ENCODE data around the gene PAK1.

PAK1 gene

GRCh38 chr11:77442394-77443053 is 31.4 kb downstream of the PAK1 start:
- Histone ChIP-seq H3K27ac (ENCODE audit: low read depth, low read length) (no peak overlapping the region), H3K4me1 (ENCODE audit: control insufficient read depth in 5 of 5, insufficient read depth in 5 of 5, low read length in 5 of 5) (no peaks in the 10 kb centered on the region)

GRCh38 chr11:77441426-77441825 is 32.5 kb downstream of the PAK1 start:
- no peak overlapping the region for H3K9ac ChIP-seq (ENCODE audit: low read length in 5 of 5)
- no peaks in the 10 kb centered on the region for H3K36me3 ChIP-seq (ENCODE audit: control insufficient read depth in 5 of 5, insufficient read depth in 5 of 5, low read length in 5 of 5)
- H3K9me3 ChIP-seq (ENCODE audit: control insufficient read depth in 5 of 5, low read length in 5 of 5), result no peaks in the 10 kb centered on the region
- H3K27ac ChIP-seq (ENCODE audit: low read depth, low read length), result no peak overlapping the region
- no peak overlapping the region for H3K4me3 ChIP-seq (ENCODE audit: low read depth in 1 of 5, low read length in 5 of 5)
- no peaks in the 10 kb centered on the region for H3K4me1 ChIP-seq (ENCODE audit: control insufficient read depth in 5 of 5, insufficient read depth in 5 of 5, low read length in 5 of 5)
- H3K27me3 ChIP-seq (ENCODE audit: control insufficient read depth in 5 of 5, insufficient read depth in 4 of 5, low read length in 5 of 5), result no peaks in the 10 kb centered on the region

More at GRCh38 chr11:77442394-77443053, 31.4 kb downstream of the PAK1 start:
- no peaks in the 10 kb centered on the region for H3K36me3 ChIP-seq (ENCODE audit: control insufficient read depth in 5 of 5, insufficient read depth in 5 of 5, low read length in 5 of 5)
- H3K27me3 ChIP-seq (ENCODE audit: control insufficient read depth in 5 of 5, insufficient read depth in 4 of 5, low read length in 5 of 5), result no peaks in the 10 kb centered on the region
- no peak overlapping the region for H3K4me3 ChIP-seq (ENCODE audit: low read depth in 1 of 5, low read length in 5 of 5)
- no peaks in the 10 kb centered on the region for H3K9me3 ChIP-seq (ENCODE audit: control insufficient read depth in 5 of 5, low read length in 5 of 5)
- H3K9ac ChIP-seq (ENCODE audit: low read length in 5 of 5), result no peak overlapping the region

GRCh38 chr11:77440678-77441077 is 33.2 kb downstream of the PAK1 start:
- H3K36me3 ChIP-seq (ENCODE audit: control insufficient read depth in 5 of 5, insufficient read depth in 5 of 5, low read length in 5 of 5), result no peaks in the 10 kb centered on the region
- H3K27me3 ChIP-seq (ENCODE audit: control insufficient read depth in 5 of 5, insufficient read depth in 4 of 5, low read length in 5 of 5), result no peaks in the 10 kb centered on the region
- H3K27ac ChIP-seq (ENCODE audit: low read depth, low read length), result no peak overlapping the region
- no peak overlapping the region for H3K9ac ChIP-seq (ENCODE audit: low read length in 5 of 5)
- no peak overlapping the region for H3K4me3 ChIP-seq (ENCODE audit: low read depth in 1 of 5, low read length in 5 of 5)
- H3K4me1 ChIP-seq (ENCODE audit: control insufficient read depth in 5 of 5, insufficient read depth in 5 of 5, low read length in 5 of 5), result peaks cover 0 to 4% (median 0%) of the 10 kb centered on the region in 5 donors
- H3K9me3 ChIP-seq (ENCODE audit: control insufficient read depth in 5 of 5, low read length in 5 of 5), result no peaks in the 10 kb centered on the region

- no peaks in the 10 kb centered on the region for H3K36me3 ChIP-seq (ENCODE audit: control insufficient read depth in 5 of 5, insufficient read depth in 5 of 5, low read length in 5 of 5)
- no peaks in the 10 kb centered on the region for H3K9me3 ChIP-seq (ENCODE audit: control insufficient read depth in 5 of 5, low read length in 5 of 5)
- H3K4me3 ChIP-seq (ENCODE audit: low read depth in 1 of 5, low read length in 5 of 5), result no peak overlapping the region
- H3K9ac ChIP-seq (ENCODE audit: low read length in 5 of 5), result no peak overlapping the region
- peaks cover 0 to 4% (median 0%) of the 10 kb centered on the region in 5 donors for H3K4me1 ChIP-seq (ENCODE audit: control insufficient read depth in 5 of 5, insufficient read depth in 5 of 5, low read length in 5 of 5)
- H3K27me3 ChIP-seq (ENCODE audit: control insufficient read depth in 5 of 5, insufficient read depth in 4 of 5, low read length in 5 of 5), result no peaks in the 10 kb centered on the region
- no peak overlapping the region for H3K27ac ChIP-seq (ENCODE audit: low read depth, low read length)
Observed at GRCh38 chr11:77438487-77438886, 35.4 kb downstream of the PAK1 start.

- no peaks in the 10 kb centered on the region for H3K36me3 ChIP-seq (ENCODE audit: control insufficient read depth in 5 of 5, insufficient read depth in 5 of 5, low read length in 5 of 5)
- H3K4me3 ChIP-seq (ENCODE audit: low read depth in 1 of 5, low read length in 5 of 5), result no peak overlapping the region
- H3K27me3 ChIP-seq (ENCODE audit: control insufficient read depth in 5 of 5, insufficient read depth in 4 of 5, low read length in 5 of 5), result no peaks in the 10 kb centered on the region
- no peak overlapping the region for H3K27ac ChIP-seq (ENCODE audit: low read depth, low read length)
- no peaks in the 10 kb centered on the region for H3K9me3 ChIP-seq (ENCODE audit: control insufficient read depth in 5 of 5, low read length in 5 of 5)
- H3K4me1 ChIP-seq (ENCODE audit: control insufficient read depth in 5 of 5, insufficient read depth in 5 of 5, low read length in 5 of 5), result peaks cover 0 to 4% (median 0%) of the 10 kb centered on the region in 5 donors
- H3K9ac ChIP-seq (ENCODE audit: low read length in 5 of 5), result no peak overlapping the region
Observed at GRCh38 chr11:77436969-77437368, 36.9 kb downstream of the PAK1 start.

- H3K36me3 ChIP-seq (ENCODE audit: control insufficient read depth in 5 of 5, insufficient read depth in 5 of 5, low read length in 5 of 5), result no peaks in the 10 kb centered on the region
- H3K9me3 ChIP-seq (ENCODE audit: control insufficient read depth in 5 of 5, low read length in 5 of 5), result no peaks in the 10 kb centered on the region
- peaks cover 0 to 4% (median 0%) of the 10 kb centered on the region in 5 donors for H3K4me1 ChIP-seq (ENCODE audit: control insufficient read depth in 5 of 5, insufficient read depth in 5 of 5, low read length in 5 of 5)
- no peak overlapping the region for H3K9ac ChIP-seq (ENCODE audit: low read length in 5 of 5)
- H3K4me3 ChIP-seq (ENCODE audit: low read depth in 1 of 5, low read length in 5 of 5), result no peak overlapping the region
- H3K27me3 ChIP-seq (ENCODE audit: control insufficient read depth in 5 of 5, insufficient read depth in 4 of 5, low read length in 5 of 5), result no peaks in the 10 kb centered on the region
- no peak overlapping the region for H3K27ac ChIP-seq (ENCODE audit: low read depth, low read length)
Observed at GRCh38 chr11:77436506-77436905, 37.4 kb downstream of the PAK1 start.

- H3K36me3 ChIP-seq (ENCODE audit: control insufficient read depth in 5 of 5, insufficient read depth in 5 of 5, low read length in 5 of 5), result no peaks in the 10 kb centered on the region
- H3K9ac ChIP-seq (ENCODE audit: low read length in 5 of 5), result no peak overlapping the region
- no peaks in the 10 kb centered on the region for H3K9me3 ChIP-seq (ENCODE audit: control insufficient read depth in 5 of 5, low read length in 5 of 5)
- no peaks in the 10 kb centered on the region for H3K27me3 ChIP-seq (ENCODE audit: control insufficient read depth in 5 of 5, insufficient read depth in 4 of 5, low read length in 5 of 5)
- peaks cover 0 to 4% (median 0%) of the 10 kb centered on the region in 5 donors for H3K4me1 ChIP-seq (ENCODE audit: control insufficient read depth in 5 of 5, insufficient read depth in 5 of 5, low read length in 5 of 5)
- no peak overlapping the region for H3K4me3 ChIP-seq (ENCODE audit: low read depth in 1 of 5, low read length in 5 of 5)
- no peak overlapping the region for H3K27ac ChIP-seq (ENCODE audit: low read depth, low read length)
Observed at GRCh38 chr11:77435972-77436371, 37.9 kb downstream of the PAK1 start.

- no peaks in the 10 kb centered on the region for H3K27me3 ChIP-seq (ENCODE audit: control insufficient read depth in 5 of 5, insufficient read depth in 4 of 5, low read length in 5 of 5)
- peaks cover 0 to 4% (median 0%) of the 10 kb centered on the region in 5 donors for H3K4me1 ChIP-seq (ENCODE audit: control insufficient read depth in 5 of 5, insufficient read depth in 5 of 5, low read length in 5 of 5)
Observed at GRCh38 chr11:77431813-77432212, 42.1 kb downstream of the PAK1 start.

GRCh38 chr11:77428598-77428997 is 45.3 kb downstream of the PAK1 start:
- no peak overlapping the region for H3K27ac ChIP-seq (ENCODE audit: low read depth, low read length)
- H3K9ac ChIP-seq (ENCODE audit: low read length in 5 of 5), result no peak overlapping the region
- no peaks in the 10 kb centered on the region for H3K27me3 ChIP-seq (ENCODE audit: control insufficient read depth in 5 of 5, insufficient read depth in 4 of 5, low read length in 5 of 5)
- no peaks in the 10 kb centered on the region for H3K4me1 ChIP-seq (ENCODE audit: control insufficient read depth in 5 of 5, insufficient read depth in 5 of 5, low read length in 5 of 5)
- H3K4me3 ChIP-seq (ENCODE audit: low read depth in 1 of 5, low read length in 5 of 5), result no peak overlapping the region
- H3K36me3 ChIP-seq (ENCODE audit: control insufficient read depth in 5 of 5, insufficient read depth in 5 of 5, low read length in 5 of 5), result no peaks in the 10 kb centered on the region
- H3K9me3 ChIP-seq (ENCODE audit: control insufficient read depth in 5 of 5, low read length in 5 of 5), result no peaks in the 10 kb centered on the region

More at GRCh38 chr11:77431813-77432212, 42.1 kb downstream of the PAK1 start:
- H3K9ac ChIP-seq (ENCODE audit: low read length in 5 of 5), result no peak overlapping the region
- no peak overlapping the region for H3K27ac ChIP-seq (ENCODE audit: low read depth, low read length)
- H3K4me3 ChIP-seq (ENCODE audit: low read depth in 1 of 5, low read length in 5 of 5), result no peak overlapping the region
- no peaks in the 10 kb centered on the region for H3K36me3 ChIP-seq (ENCODE audit: control insufficient read depth in 5 of 5, insufficient read depth in 5 of 5, low read length in 5 of 5)
- H3K9me3 ChIP-seq (ENCODE audit: control insufficient read depth in 5 of 5, low read length in 5 of 5), result no peaks in the 10 kb centered on the region

- Histone ChIP-seq H3K4me1 (ENCODE audit: control insufficient read depth in 5 of 5, insufficient read depth in 5 of 5, low read length in 5 of 5) (peaks cover 0 to 4% (median 0%) of the 10 kb centered on the region in 5 donors), H3K9ac (ENCODE audit: low read length in 5 of 5) (no peak overlapping the region), H3K4me3 (ENCODE audit: low read depth in 1 of 5, low read length in 5 of 5) (no peak overlapping the region), H3K27ac (ENCODE audit: low read depth, low read length) (no peak overlapping the region), H3K36me3 (ENCODE audit: control insufficient read depth in 5 of 5, insufficient read depth in 5 of 5, low read length in 5 of 5) (no peaks in the 10 kb centered on the region), H3K9me3 (ENCODE audit: control insufficient read depth in 5 of 5, low read length in 5 of 5) (no peaks in the 10 kb centered on the region), H3K27me3 (ENCODE audit: control insufficient read depth in 5 of 5, insufficient read depth in 4 of 5, low read length in 5 of 5) (no peaks in the 10 kb centered on the region)
Observed at GRCh38 chr11:77425346-77425745, 48.5 kb downstream of the PAK1 start.
